SK-N-SH (cell line): ENCODE data around the gene CKS1B. TPM values are rescaled to one million over a fixed set of nuclear protein-coding genes. Genes with fewer than 3 reads are reported as not detected.

ENCODE experiments used
- CTCF ChIA-PET: fragments of 300-600, 350-600 bp; formaldehyde crosslinking; extraction: SDS; loops from one replicate; lab custom pipeline; 2021; lab: Yijun Ruan, JAX
- POLR2A ChIA-PET: fragments of 350-600 bp; sonication (Branson Sonifier 250); formaldehyde crosslinking; extraction: SDS; loops from one replicate; lab custom pipeline; 2020; ENCODE audit warnings: antibody characterized with exemption, inconsistent platforms; lab: Yijun Ruan, JAX
- DNase-seq: peaks from one replicate; pipeline ENCODE4 v3.0.0; 2012
- H2AFZ ChIP-seq: fragments of 200-600 bp; sonication (generic); 2 replicates; pipeline ENCODE4 v1.8.1; 2016; ENCODE audit warnings: antibody characterized with exemption, mild to moderate bottlenecking, low read depth
- H3F3A ChIP-seq: fragments of 200-600 bp; sonication (generic); replicated peaks from 2 replicates; pipeline ENCODE3; 2016; ENCODE audit warnings: antibody characterized with exemption, mild to moderate bottlenecking; ENCODE audit not compliant: insufficient read depth
- H3K27ac ChIP-seq, 2 experiments: fragments of 200-500 bp in 1 of 2; fragments of 200-600 bp in 1 of 2; sonication (Bioruptor generic) in 1 of 2; sonication (generic), shearing (Covaris generic) in 1 of 2; 2 replicates each; pipeline versions ENCODE4 v1.5.1 to v1.6.1; 2014 to 2016; ENCODE audit warnings: low read depth in 2 of 2, inconsistent platforms in 1 of 2, low read length in 1 of 2, mild to moderate bottlenecking in 1 of 2, mixed read lengths in 1 of 2
- H3K27me3 ChIP-seq: fragments of 200-600 bp; sonication (generic), shearing (Covaris generic); 2 replicates; pipeline ENCODE4 v1.6.1; 2016; ENCODE audit warnings: mixed run types; ENCODE audit not compliant: insufficient read depth
- H3K36me3 ChIP-seq, 2 experiments: fragments of 200-500 bp in 1 of 2; fragments of 200-600 bp in 1 of 2; sonication (Bioruptor generic) in 1 of 2; sonication (generic) in 1 of 2; replicated peaks in 1 of 2; 2 replicates each; pipeline versions ENCODE3 to v1.5.1; 2014 to 2016; ENCODE audit warnings: low read length in 1 of 2, mild to moderate bottlenecking in 1 of 2; ENCODE audit not compliant: insufficient read depth in 2 of 2, control insufficient read depth in 1 of 2
- H3K4me1 ChIP-seq, 2 experiments: fragments of 200-500 bp in 1 of 2; fragments of 200-600 bp in 1 of 2; sonication (Bioruptor generic) in 1 of 2; sonication (generic), shearing (Covaris generic) in 1 of 2; 2 replicates each; pipeline versions ENCODE4 v1.5.1 to v1.6.1; 2014 to 2016; ENCODE audit warnings: low read depth in 1 of 2, low read length in 1 of 2, mixed run types in 1 of 2; ENCODE audit not compliant: insufficient read depth in 2 of 2, control insufficient read depth in 1 of 2
- H3K4me2 ChIP-seq: fragments of 200-600 bp; sonication (generic), shearing (Covaris generic); 2 replicates; pipeline ENCODE4 v1.6.1; 2017; ENCODE audit warnings: mixed run types
- H3K4me3 ChIP-seq, 2 experiments: fragments of 200-500 bp in 1 of 2; fragments of 200-600 bp in 1 of 2; sonication (Bioruptor generic) in 1 of 2; sonication (generic), shearing (Covaris generic) in 1 of 2; 2 replicates each; pipeline versions ENCODE4 v1.5.1 to v1.8.1; 2014 to 2016; ENCODE audit warnings: low read depth in 2 of 2, inconsistent platforms in 1 of 2, low read length in 1 of 2, mild to moderate bottlenecking in 1 of 2, mixed read lengths in 1 of 2, moderate library complexity in 1 of 2
- H3K79me2 ChIP-seq: fragments of 200-600 bp; sonication (generic); 2 replicates; pipeline ENCODE4 v1.8.1; 2017; ENCODE audit warnings: mild to moderate bottlenecking; ENCODE audit not compliant: insufficient read depth
- H3K9ac ChIP-seq: fragments of 200-600 bp; sonication (generic); 2 replicates; pipeline ENCODE4 v1.6.1; 2017; ENCODE audit warnings: mixed run types
- H3K9me2 ChIP-seq: fragments of 200-600 bp; sonication (generic); 2 replicates; pipeline ENCODE4 v1.6.1; 2017; ENCODE audit warnings: mixed run types
- H3K9me3 ChIP-seq: fragments of 200-600 bp; sonication (generic); 2 replicates; pipeline ENCODE4 v1.6.1; 2017; ENCODE audit warnings: mixed run types, mild to moderate bottlenecking, moderate library complexity
- H4K20me1 ChIP-seq: fragments of 200-600 bp; sonication (generic); 2 replicates; pipeline ENCODE4 v1.6.1; 2017; ENCODE audit warnings: mild to moderate bottlenecking, mixed run types; ENCODE audit not compliant: insufficient read depth
- CTCF ChIP-seq: fragments of 200-600 bp; sonication (generic); IDR thresholded peaks from 2 replicates; pipeline ENCODE4 v1.6.1; 2017; ENCODE audit warnings: antibody characterized with exemption, mild to moderate bottlenecking, moderate library complexity
- EP300 ChIP-seq, 2 experiments: IDR thresholded peaks; 2 replicates each; pipeline versions ENCODE4 v1.4.0 to v1.6.1; 2012; ENCODE audit warnings: borderline replicate concordance in 1 of 2, low read depth in 1 of 2, low read length in 1 of 2
- EZH2phosphoT487 ChIP-seq: fragments of 200-600 bp; sonication (generic); IDR thresholded peaks from 2 replicates; pipeline ENCODE4 v1.6.1; 2017; ENCODE audit warnings: low read depth, mixed run types, mild to moderate bottlenecking, antibody characterized with exemption, moderate library complexity, borderline replicate concordance
- FOSL2 ChIP-seq: IDR thresholded peaks from 2 replicates; pipeline ENCODE4 v1.4.0; 2012; ENCODE audit warnings: low read depth, mild to moderate bottlenecking, moderate library complexity, borderline replicate concordance
- GATA2 ChIP-seq: sonication (generic); formaldehyde crosslinking; IDR thresholded peaks from 2 replicates; pipeline ENCODE4 v1.5.0; 2020; ENCODE audit warnings: mild to moderate bottlenecking, missing genetic modification reagents
- IRF3 ChIP-seq: fragments of 150-350 bp; IDR thresholded peaks from 2 replicates; pipeline ENCODE4 v1.6.1; 2016; ENCODE audit warnings: mild to moderate bottlenecking, low read depth, low read length
- JUND ChIP-seq: IDR thresholded peaks from 2 replicates; pipeline ENCODE4 v1.4.0; 2012
- MEF2A ChIP-seq: IDR thresholded peaks from 2 replicates; pipeline ENCODE4 v1.4.0; 2012; ENCODE audit warnings: low read depth, borderline replicate concordance
- MXI1 ChIP-seq: IDR thresholded peaks from 2 replicates; pipeline ENCODE4 v1.6.1; 2012; ENCODE audit warnings: mild to moderate bottlenecking, low read depth, low read length, improper control_type of control experiment
- NFIC ChIP-seq: IDR thresholded peaks from 2 replicates; pipeline ENCODE4 v1.4.0; 2012; ENCODE audit warnings: borderline replicate concordance
- RCOR1 ChIP-seq: fragments of 150-350 bp; IDR thresholded peaks from 2 replicates; pipeline ENCODE4 v1.6.1; 2017; ENCODE audit warnings: antibody characterized with exemption, low read length
- REST ChIP-seq: IDR thresholded peaks from 2 replicates; pipeline ENCODE4 v1.6.1; 2012; ENCODE audit warnings: mild to moderate bottlenecking, low read depth, low read length, moderate library complexity
- RFX5 ChIP-seq: IDR thresholded peaks from 2 replicates; pipeline ENCODE4 v1.6.1; 2012; ENCODE audit warnings: mild to moderate bottlenecking, improper control_type of control experiment, low read length
- SIN3A ChIP-seq: IDR thresholded peaks from 2 replicates; pipeline ENCODE4 v1.6.1; 2012; ENCODE audit warnings: low read depth, mild to moderate bottlenecking, low read length, moderate library complexity, borderline replicate concordance
- ZBTB33 ChIP-seq: IDR thresholded peaks from 2 replicates; pipeline ENCODE4 v1.4.0; 2012; ENCODE audit warnings: low read depth, borderline replicate concordance
- WGBS: methylation state at CpG from one replicate; pipeline ENCODE4 v1.1.6; 2017; ENCODE audit warnings: low lambda C conversion rate; 5-methylcytosine and 5-hydroxymethylcytosine counted together
- polyA plus RNA-seq, 3 experiments: library from polyadenylated mRNA; depleted of rRNA; stranded (reverse); fragments of >200 nt; gene quantifications; 2 replicates each; pipeline ENCODE4 v1.2.3, GENCODE V29; 2012

CKS1B gene
- polyA plus RNA-seq, 1 of the 3 experiments (the other 2 are of a cell fraction): 308 TPM

GRCh38 chr1:155001425-155001674 lies 26.9 kb downstream of the CKS1B start:
- Histone ChIP-seq H2AFZ (no peak overlapping the region; the same call in 1 of the 2 replicates), H3K4me2 (peak overlapping the region; percentile 96), H3K36me3 (peaks cover 0 to 5% of the 10 kb centered on the region in 2 experiments), H3K9ac (peak overlapping the region; percentile 76), H3F3A (peaks cover 27% of the 10 kb centered on the region), H3K4me3 (peak overlapping the region; percentile 57 to 71), H3K9me3 (no peaks in the 10 kb centered on the region), H4K20me1 (no peaks in the 10 kb centered on the region), H3K27me3 (no peaks in the 10 kb centered on the region), H3K9me2 (no peaks in the 10 kb centered on the region), H3K4me1 (peaks cover 19 to 33% of the 10 kb centered on the region in 2 experiments), H3K79me2 (peaks cover 32% of the 10 kb centered on the region), H3K27ac (peak overlapping the region; percentile 92 to 94)
- no peak for TF ChIP-seq RFX5
- no peak for TF ChIP-seq EZH2phosphoT487
- TF ChIP-seq SIN3A: no peak
- TF ChIP-seq GATA2: no peak
- no peak for TF ChIP-seq RCOR1
- 0% methylated on average over 8 of the region's 11 CpGs for WGBS
- CTCF ChIA-PET: interaction anchor here (0.8 to 14.0 kb wide), 14 partner anchors 14 to 171 kb away, joined by 3 to 640 read pairs (median 4); partner anchors contain the start of genes ADAM15, CKS1B, DCST1 and DCST2
- no peak for DNase-seq
- POLR2A ChIA-PET: interaction anchor here (0.9 to 1.2 kb wide), 3 partner anchors 17 to 40 kb away, joined by 3 to 8 read pairs (median 5); partner anchors contain the start of genes PYGO2 and SHC1

- POLR2A ChIA-PET: interaction anchor here (0.9 to 1.2 kb wide), 3 partner anchors 18 to 41 kb away, joined by 3 to 8 read pairs (median 5); partner anchors contain the start of genes PYGO2 and SHC1
- H3K4me1 ChIP-seq: peaks cover 19 to 33% of the 10 kb centered on the region in 2 experiments
- peak overlapping the region; percentile 76 for H3K9ac ChIP-seq
- CTCF ChIA-PET: interaction anchor here (0.8 to 14.0 kb wide), 15 partner anchors 13 to 171 kb away, joined by 3 to 640 read pairs (median 4); partner anchors contain the start of genes ADAM15, CKS1B, DCST1 and DCST2
- peaks cover 35% of the 10 kb centered on the region for H3K79me2 ChIP-seq
- 1% methylated on average over 18 of the region's 38 CpGs for WGBS
- H3F3A ChIP-seq: peaks cover 27% of the 10 kb centered on the region
- no peaks in the 10 kb centered on the region for H3K27me3 ChIP-seq
- no peaks in the 10 kb centered on the region for H3K9me3 ChIP-seq
- H4K20me1 ChIP-seq: no peaks in the 10 kb centered on the region
- H3K9me2 ChIP-seq: no peaks in the 10 kb centered on the region
- H3K4me2 ChIP-seq: peak overlapping the region; percentile 96
- peak overlapping the region; percentile 59; the same call in 1 of the 2 replicates for H2AFZ ChIP-seq
- peak overlapping the region; percentile 57 to 71 for H3K4me3 ChIP-seq
- H3K36me3 ChIP-seq: peaks cover 0 to 5% of the 10 kb centered on the region in 2 experiments
- H3K27ac ChIP-seq: peak overlapping the region; percentile 92 to 96
- DNase-seq: peak; percentile 96
- TF ChIP-seq JUND: no peak
- no peak for TF ChIP-seq MEF2A
- peak; percentile 69 for TF ChIP-seq MXI1
- no peak for TF ChIP-seq REST
- peak; percentile 63 for TF ChIP-seq IRF3
- no peak for TF ChIP-seq NFIC
- TF ChIP-seq ZBTB33: no peak
- peak; percentile 69 for TF ChIP-seq CTCF
- no peak for TF ChIP-seq FOSL2
- no peak for TF ChIP-seq GATA2
- no peak for TF ChIP-seq EP300 (IDR thresholded peaks at IDR 0.05; ENCODE audit: borderline replicate concordance in 1 of 2, low read depth in 1 of 2, low read length in 1 of 2)
Observed at GRCh38 chr1:155001675-155002463, 27.4 kb downstream of the CKS1B start.
